HepG2 (cell line): Measurements from ENCODE around the gene UBL5. TPM values are rescaled to one million over a fixed set of nuclear protein-coding genes. Genes with fewer than 3 reads are reported as not detected.

Source experiments
- CBFB ChIP-seq: sonication (generic); formaldehyde crosslinking; IDR thresholded peaks from 2 replicates; pipeline ENCODE4 v1.4.0; 2020; ENCODE audit warnings: missing genetic modification reagents
- DDIT3 ChIP-seq: sonication (generic); formaldehyde crosslinking; IDR thresholded peaks from 2 replicates; pipeline ENCODE4 v1.4.0; 2020; ENCODE audit warnings: mild to moderate bottlenecking, missing genetic modification reagents
- ELF4 ChIP-seq: sonication (generic); formaldehyde crosslinking; IDR thresholded peaks from 2 replicates; pipeline ENCODE4 v1.5.0; 2020; ENCODE audit warnings: missing genetic modification reagents, mild to moderate bottlenecking, moderate library complexity, borderline replicate concordance
- ELK4 ChIP-seq: sonication (generic); formaldehyde crosslinking; IDR thresholded peaks from 2 replicates; pipeline ENCODE4 v1.9.0; 2021; ENCODE audit warnings: missing genetic modification reagents, borderline replicate concordance
- HOXA9 ChIP-seq: sonication (generic); formaldehyde crosslinking; IDR thresholded peaks from 2 replicates; pipeline ENCODE4 v1.8.1; 2022; ENCODE audit warnings: missing genetic modification reagents, mild to moderate bottlenecking, moderate library complexity, borderline replicate concordance
- IRF2 ChIP-seq: IDR thresholded peaks from 2 replicates; pipeline ENCODE4 v1.6.1; 2018; ENCODE audit warnings: missing genetic modification reagents, missing compliant biosample characterization
- ISL2 ChIP-seq: sonication (generic); formaldehyde crosslinking; IDR thresholded peaks from 2 replicates; pipeline ENCODE4 v1.5.0; 2020; ENCODE audit warnings: missing genetic modification reagents
- KDM4B ChIP-seq: sonication (generic); formaldehyde crosslinking; IDR thresholded peaks from 2 replicates; pipeline ENCODE4 v1.4.0; 2020; ENCODE audit warnings: missing genetic modification reagents
- KDM6A ChIP-seq: IDR thresholded peaks from 2 replicates; pipeline ENCODE4 v1.6.1; 2016; ENCODE audit warnings: low read depth
- NFYB ChIP-seq: sonication (generic); formaldehyde crosslinking; IDR thresholded peaks from 2 replicates; pipeline ENCODE4 v1.4.0; 2020; ENCODE audit warnings: missing genetic modification reagents
- SNAPC2 ChIP-seq: sonication (generic); formaldehyde crosslinking; IDR thresholded peaks from 2 replicates; pipeline ENCODE4 v1.8.1; 2022; ENCODE audit warnings: mild to moderate bottlenecking, missing genetic modification reagents
- SOX5 ChIP-seq: IDR thresholded peaks from 2 replicates; pipeline ENCODE4 v1.6.1; 2016; ENCODE audit warnings: borderline replicate concordance
- SOX6 ChIP-seq, 2 experiments: fragments of 450-650 bp in 1 of 2; sonication (generic) in 1 of 2; formaldehyde crosslinking in 1 of 2; IDR thresholded peaks; 2 replicates each; pipeline versions ENCODE4 v1.4.0 to v1.6.1; 2017 to 2020; ENCODE audit warnings: antibody characterized with exemption in 1 of 2, mild to moderate bottlenecking in 1 of 2, missing genetic modification reagents in 1 of 2
- TAF15 ChIP-seq: fragments of 200-400 bp; formaldehyde crosslinking; IDR thresholded peaks from one replicate; pipeline ENCODE4 v1.6.1; 2018; ENCODE audit warnings: mild to moderate bottlenecking, low read depth, low read length; ENCODE audit not compliant: poor library complexity, severe bottlenecking
- TBP ChIP-seq: sonication (generic); formaldehyde crosslinking; IDR thresholded peaks from 2 replicates; pipeline ENCODE4 v1.5.0; 2020; ENCODE audit warnings: missing genetic modification reagents
- ZFP41 ChIP-seq: sonication (generic); formaldehyde crosslinking; IDR thresholded peaks from 2 replicates; pipeline ENCODE4 v1.4.0; 2020; ENCODE audit warnings: mild to moderate bottlenecking, missing genetic modification reagents, borderline replicate concordance
- ZNF121 ChIP-seq: sonication (generic); formaldehyde crosslinking; IDR thresholded peaks from 2 replicates; pipeline ENCODE4 v1.5.0; 2020; ENCODE audit warnings: mild to moderate bottlenecking, missing genetic modification reagents
- ZNF280B ChIP-seq: sonication (generic); formaldehyde crosslinking; IDR thresholded peaks from 2 replicates; pipeline ENCODE4 v1.5.0; 2020; ENCODE audit warnings: missing genetic modification reagents, mild to moderate bottlenecking, borderline replicate concordance
- ZNF33A ChIP-seq: sonication (generic); formaldehyde crosslinking; IDR thresholded peaks from 2 replicates; pipeline ENCODE4 v1.5.1; 2020; ENCODE audit warnings: missing genetic modification reagents, mild to moderate bottlenecking, moderate library complexity, borderline replicate concordance
- ZNF441 ChIP-seq: sonication (generic); formaldehyde crosslinking; IDR thresholded peaks from 2 replicates; pipeline ENCODE4 v1.7.0; 2021; ENCODE audit warnings: missing genetic modification reagents, borderline replicate concordance
- ZNF616 ChIP-seq: sonication (generic); formaldehyde crosslinking; IDR thresholded peaks from 2 replicates; pipeline ENCODE4 v1.5.0; 2020; ENCODE audit warnings: low read depth, mild to moderate bottlenecking, missing genetic modification reagents
- ZNF891 ChIP-seq: sonication (generic); formaldehyde crosslinking; IDR thresholded peaks from 2 replicates; pipeline ENCODE4 v1.5.0; 2020; ENCODE audit warnings: mild to moderate bottlenecking, missing genetic modification reagents
- ZXDC ChIP-seq: sonication (generic); formaldehyde crosslinking; IDR thresholded peaks from 2 replicates; pipeline ENCODE4 v1.5.0; 2020; ENCODE audit warnings: mild to moderate bottlenecking, missing genetic modification reagents
- polyA plus RNA-seq, 8 experiments: library from polyadenylated mRNA; depleted of rRNA in 3 of 8; stranded (reverse) in 7 of 8; unstranded in 1 of 8; fragments of >200 nt; fragmentation: Illumina TruSeq in 4 of 8; extraction: Trizol in 4 of 8; gene quantifications; 2 replicates each; pipeline versions ENCODE4 v1.2.1 to v1.2.3, GENCODE V29; 2011 to 2016; ENCODE audit warnings: low read depth in 4 of 8, missing spikeins in 1 of 8, mixed read lengths in 1 of 8; ENCODE audit not compliant: insufficient read depth in 1 of 8
- total RNA-seq, 5 experiments: library from RNA; depleted of rRNA; stranded (reverse); fragments of >200 nt; fragmentation: Illumina TruSeq; extraction: Trizol; gene quantifications; 2 replicates each; pipeline ENCODE4 v1.2.3, GENCODE V29; 2016; ENCODE audit warnings: low read depth in 1 of 5

UBL5 gene
- total and polyA plus RNA-seq, 2 of the 13 experiments (the other 11 are each of a cell fraction or from before 2014, with no cell fraction given) = 373 to 487 TPM

- no peak for TF ChIP-seq HOXA9
- no peak for TF ChIP-seq TBP (CRISPR knock-in tag)
- no peak for TF ChIP-seq SOX6 (IDR thresholded peaks at IDR 0.05)
- peak; percentile 22 for TF ChIP-seq SOX6 (CRISPR knock-in tag; IDR thresholded peaks at IDR 0.05)
- 0 out of 2 replicates have a peak, but pooled peaks have one; percentile 28 for TF ChIP-seq ELF4 (CRISPR knock-in tag)
- TF ChIP-seq ZXDC = no peak
- TF ChIP-seq ELK4 (CRISPR knock-in tag) = no peak
- peak; percentile 35; the same call in 1 of the 2 replicates for TF ChIP-seq NFYB
- no peak for TF ChIP-seq DDIT3
- no peak for TF ChIP-seq ZNF121
- TF ChIP-seq CBFB (CRISPR knock-in tag) = no peak
- TF ChIP-seq SOX5 (CRISPR knock-in tag) = no peak
- no peak for TF ChIP-seq ZNF280B (CRISPR knock-in tag)
- TF ChIP-seq KDM6A (CRISPR knock-in tag) = no peak
- TF ChIP-seq ZFP41 (CRISPR knock-in tag) = no peak
- no peak for TF ChIP-seq ZNF616 (CRISPR knock-in tag)
- no peak for TF ChIP-seq ISL2
- no peak for TF ChIP-seq IRF2 (CRISPR knock-in tag)
- 0 out of 2 replicates have a peak, but pooled peaks have one; percentile 23 for TF ChIP-seq KDM4B
- TF ChIP-seq ZNF891 (CRISPR knock-in tag) = no peak
- TF ChIP-seq SNAPC2 = 0 out of 2 replicates have a peak, but pooled peaks have one; percentile 45
- TF ChIP-seq ZNF441 (CRISPR knock-in tag) = no peak
- TF ChIP-seq TAF15 = no peak
- no peak for TF ChIP-seq ZNF33A
Measured at GRCh38 chr19:9785367-9786331, 42.1 kb upstream of the UBL5 start (continued).
